GM10248 (cell line): Measurements from ENCODE around the gene LPCAT1.
"Not testable (repeated sequence)": the region's sequence is repeated elsewhere in the genome, so short reads cannot be mapped to it uniquely, and the experiment has no call there.

ENCODE experiments used
- CTCF ChIA-PET: fragments of 300-600 bp; sonication (Branson Sonifier 250); formaldehyde crosslinking; extraction: SDS; loops from one replicate; lab custom pipeline; 2021; ENCODE audit warnings: antibody characterized with exemption; lab: Yijun Ruan, JAX
- POLR2A ChIA-PET: fragments of 350-650 bp; sonication (Branson Sonifier 250); formaldehyde crosslinking; extraction: SDS; loops from one replicate; lab custom pipeline; 2020; ENCODE audit warnings: antibody characterized with exemption; lab: Yijun Ruan, JAX
- DNase-seq: peaks from one replicate; pipeline ENCODE4 v3.0.0; 2012; ENCODE audit errors: extremely low spot score
- TF ChIP-seq, protein P1 (sequence below): IDR thresholded peaks from 2 replicates; pipeline ENCODE4 v1.5.1; 2012; ENCODE audit warnings: mild to moderate bottlenecking, low read depth; ENCODE audit errors: extremely low read depth, missing control alignments, control extremely low read depth

The LPCAT1 gene

GRCh38 chr5:1516615-1517601 lies 6.9 kb downstream of the LPCAT1 start:
- POLR2A ChIA-PET, result no interaction called here
- TF ChIP-seq, protein P1, sequence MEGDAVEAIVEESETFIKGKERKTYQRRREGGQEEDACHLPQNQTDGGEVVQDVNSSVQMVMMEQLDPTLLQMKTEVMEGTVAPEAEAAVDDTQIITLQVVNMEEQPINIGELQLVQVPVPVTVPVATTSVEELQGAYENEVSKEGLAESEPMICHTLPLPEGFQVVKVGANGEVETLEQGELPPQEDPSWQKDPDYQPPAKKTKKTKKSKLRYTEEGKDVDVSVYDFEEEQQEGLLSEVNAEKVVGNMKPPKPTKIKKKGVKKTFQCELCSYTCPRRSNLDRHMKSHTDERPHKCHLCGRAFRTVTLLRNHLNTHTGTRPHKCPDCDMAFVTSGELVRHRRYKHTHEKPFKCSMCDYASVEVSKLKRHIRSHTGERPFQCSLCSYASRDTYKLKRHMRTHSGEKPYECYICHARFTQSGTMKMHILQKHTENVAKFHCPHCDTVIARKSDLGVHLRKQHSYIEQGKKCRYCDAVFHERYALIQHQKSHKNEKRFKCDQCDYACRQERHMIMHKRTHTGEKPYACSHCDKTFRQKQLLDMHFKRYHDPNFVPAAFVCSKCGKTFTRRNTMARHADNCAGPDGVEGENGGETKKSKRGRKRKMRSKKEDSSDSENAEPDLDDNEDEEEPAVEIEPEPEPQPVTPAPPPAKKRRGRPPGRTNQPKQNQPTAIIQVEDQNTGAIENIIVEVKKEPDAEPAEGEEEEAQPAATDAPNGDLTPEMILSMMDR, result no peak
- CTCF ChIA-PET, result interaction anchor here (1.2 to 1.5 kb wide), 2 partner anchors 11 to 14 kb away, joined by 3 read pairs; no protein-coding TSS in a partner anchor
- DNase-seq, result no peak

DNA sequence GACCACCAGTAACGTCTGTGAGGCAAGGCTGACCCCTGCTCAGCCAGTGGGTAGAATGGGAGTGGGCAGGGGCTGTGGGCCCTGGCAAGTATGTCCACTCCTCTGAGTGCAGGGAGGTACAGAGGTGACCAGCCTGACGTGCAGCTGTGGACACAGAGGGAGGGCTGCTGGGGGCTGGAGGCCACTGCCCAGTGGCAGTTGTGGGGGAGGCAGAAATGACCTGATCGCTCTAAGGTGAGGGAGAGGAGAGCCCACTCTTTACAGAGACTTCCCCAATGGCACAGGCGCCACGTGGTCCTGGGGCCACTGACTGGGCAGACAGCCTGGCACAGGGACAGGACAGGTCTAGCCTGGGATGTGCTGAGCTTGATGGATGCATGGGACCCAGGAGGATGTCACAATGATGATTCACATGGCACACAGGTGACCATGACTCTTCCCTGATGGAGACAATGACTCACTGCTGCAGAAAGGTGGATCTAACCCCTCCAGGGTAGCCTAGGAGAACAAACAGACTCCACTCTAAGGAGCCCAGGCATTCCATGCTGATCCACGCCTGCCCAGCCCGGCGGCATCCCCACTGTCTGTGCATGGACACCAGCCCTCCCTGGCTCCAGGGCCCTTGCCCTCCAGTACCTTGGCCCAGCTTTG lies 7.7 kb downstream of the LPCAT1 start:
- POLR2A ChIA-PET, result no interaction called here
- TF ChIP-seq, protein P1, result no peak
- no peak for DNase-seq
- CTCF ChIA-PET, result interaction anchor here (0.8 to 1.2 kb wide), 2 partner anchors 8 to 13 kb away, joined by 3 read pairs; no protein-coding TSS in a partner anchor

GRCh38 chr5:1515311-1515920 lies 8.3 kb downstream of the LPCAT1 start:
- CTCF ChIA-PET, result interaction anchor here (0.8 kb wide), 1 partner anchor 8 kb away, joined by 3 read pairs; no protein-coding TSS in a partner anchor
- POLR2A ChIA-PET, result no interaction called here
- TF ChIP-seq, protein P1, result no peak
- DNase-seq, result no peak

DNA sequence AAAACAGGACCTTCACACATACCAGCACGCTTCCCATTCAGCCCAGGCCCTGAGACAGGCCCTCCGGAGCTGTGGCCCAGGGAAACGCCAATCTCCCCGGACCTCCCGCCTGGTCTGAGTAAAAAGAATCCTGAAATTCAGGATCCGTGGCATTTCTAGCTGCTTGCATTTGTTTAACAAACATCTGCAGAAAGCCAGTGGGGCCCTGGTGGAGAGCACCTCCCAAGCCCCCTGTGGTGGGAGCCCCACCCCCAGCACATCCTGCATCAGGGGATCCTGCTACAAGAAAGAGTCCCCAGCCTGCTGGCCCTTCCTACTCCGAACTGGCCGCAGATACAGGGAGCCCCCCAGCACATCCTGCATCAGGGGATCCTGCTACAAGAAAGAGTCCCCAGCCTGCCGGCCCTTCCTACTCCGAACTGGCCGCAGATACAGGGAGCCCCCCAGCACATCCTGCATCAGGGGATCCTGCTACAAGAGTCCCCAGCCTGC lies 8.9 kb downstream of the LPCAT1 start:
- POLR2A ChIA-PET, DNase-seq: not testable (repeated sequence)
- CTCF ChIA-PET, result interaction anchor here (3.1 kb wide), 1 partner anchor 12 kb away, joined by 15 read pairs; no protein-coding TSS in a partner anchor

DNA sequence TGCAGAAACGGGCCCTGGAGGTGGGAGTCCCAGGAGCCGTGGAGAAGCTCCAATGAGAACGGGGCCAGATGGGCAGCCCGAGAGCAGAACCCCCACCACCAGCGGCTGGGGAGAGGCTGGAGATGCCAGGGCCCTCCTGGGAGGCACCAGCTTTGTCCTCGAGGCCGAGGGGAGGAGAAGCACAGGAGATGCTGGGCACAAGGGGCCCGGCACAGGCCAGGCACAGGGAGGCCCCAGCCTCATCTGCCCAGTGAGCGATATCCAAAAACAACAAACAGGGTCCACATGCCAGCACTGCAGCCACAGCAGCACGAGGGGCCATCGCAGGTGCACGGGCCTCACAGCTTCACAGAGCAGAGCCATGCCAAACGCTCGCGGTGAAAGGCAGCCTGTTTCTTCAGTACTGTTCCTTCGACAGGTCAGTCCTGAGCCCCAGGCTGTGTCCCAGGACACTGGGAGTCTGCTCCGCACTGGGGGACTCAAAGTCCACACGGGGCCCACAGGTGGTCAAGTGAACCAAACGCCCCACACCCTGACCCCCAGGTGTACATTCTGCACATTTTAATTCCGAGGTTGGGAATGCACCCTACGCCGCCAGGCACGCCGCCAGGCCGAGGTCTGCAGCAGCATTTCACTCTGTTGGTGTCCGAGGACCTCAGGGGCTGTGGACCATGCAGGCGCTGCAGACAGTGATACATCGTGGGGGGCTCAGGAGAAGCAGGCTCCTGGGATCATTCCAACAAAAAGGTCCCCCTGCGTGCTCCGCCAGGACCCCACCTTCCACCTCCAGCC lies 9.5 kb downstream of the LPCAT1 start:
- DNase-seq, result no peak
- POLR2A ChIA-PET, result no interaction called here
- CTCF ChIA-PET, result interaction anchor here (0.8 to 3.1 kb wide), 2 partner anchors 8 to 11 kb away, joined by 3 to 15 read pairs; no protein-coding TSS in a partner anchor

More for the DNA sequence above, 9.5 kb downstream of the LPCAT1 start:
- TF ChIP-seq, protein P1, result no peak
